Endothelial cell of umbilical vein (primary cell): ENCODE data around the gene ASIC4. TPM values are rescaled to one million over a fixed set of nuclear protein-coding genes. Genes with fewer than 3 reads are reported as not detected.

Experiments used
- BruUV-seq: library from RNA; stranded (reverse); fragments of 400-500 nt; replicated peaks from 2 replicates; lab custom pipeline; 2021; lab: Mats Ljungman, UMichigan
- CTCF ChIA-PET: fragments of 300-600, 350-600 bp; sonication (Branson Sonifier 250); formaldehyde crosslinking; loops from one replicate; lab custom pipeline; 2021; ENCODE audit warnings: antibody characterized with exemption, inconsistent platforms; lab: Charles Lee
- POLR2A ChIA-PET: fragments of 300-600, 350-600 bp; sonication (Branson Sonifier 250); formaldehyde crosslinking; loops from one replicate; lab custom pipeline; 2021; ENCODE audit warnings: antibody characterized with exemption, inconsistent platforms; lab: Charles Lee
- DNase-seq: peaks from one replicate; pipeline ENCODE4 v3.0.0-alpha.2; 2011; ENCODE audit warnings: low read depth, low spot score
- FAIRE-seq: peaks from 2 replicates; lab custom pipeline; 2011; peaks lifted over from hg19 to GRCh38; lab: Jason Lieb, UNC
- H2AFZ ChIP-seq: 2 replicates; pipeline ENCODE4 v1.6.0; 2012; ENCODE audit warnings: low read depth, low read length, control low read depth, inconsistent platforms
- H3K27ac ChIP-seq: 2 replicates; pipeline ENCODE4 v1.5.1; 2011; ENCODE audit warnings: low read depth, mild to moderate bottlenecking, control low read depth, low read length, moderate library complexity; ENCODE audit not compliant: insufficient read depth
- H3K27me3 ChIP-seq, 2 experiments: 2 replicates each; pipeline versions ENCODE4 v1.6.0 to v1.6.1; 2011; ENCODE audit warnings: low read length in 2 of 2, mixed read lengths in 1 of 2; ENCODE audit not compliant: control insufficient read depth in 2 of 2, insufficient read depth in 2 of 2
- H3K36me3 ChIP-seq, 2 experiments: 2 replicates in 1 of 2; 3 replicates in 1 of 2; pipeline ENCODE4 v1.5.1; 2011; ENCODE audit warnings: low read length in 2 of 2, mild to moderate bottlenecking in 1 of 2, moderate library complexity in 1 of 2; ENCODE audit not compliant: control insufficient read depth in 2 of 2, insufficient read depth in 2 of 2; ENCODE audit errors: extremely low read depth in 1 of 2
- H3K4me1 ChIP-seq: 3 replicates; pipeline ENCODE4 v1.5.1; 2011; ENCODE audit warnings: mild to moderate bottlenecking, low read length; ENCODE audit not compliant: control insufficient read depth, insufficient read depth; ENCODE audit errors: extremely low read depth
- H3K4me2 ChIP-seq: 2 replicates; pipeline ENCODE4 v1.6.1; 2011; ENCODE audit warnings: low read length, control low read depth, mixed read lengths; ENCODE audit not compliant: insufficient read depth
- H3K4me3 ChIP-seq, 3 experiments: fragments of 200-600 bp in 1 of 3; sonication (generic), shearing (Covaris generic) in 1 of 3; replicated peaks in 1 of 3; 2 replicates each; pipeline ENCODE4 v1.5.1; 2011 to 2016; ENCODE audit warnings: control low read depth in 3 of 3, low read length in 3 of 3, mild to moderate bottlenecking in 2 of 3, inconsistent platforms in 1 of 3, low read depth in 1 of 3, moderate library complexity in 1 of 3; ENCODE audit not compliant: insufficient read depth in 1 of 3
- H3K79me2 ChIP-seq: 2 replicates; pipeline ENCODE4 v1.6.0; 2012; ENCODE audit warnings: low read length, inconsistent platforms; ENCODE audit not compliant: control insufficient read depth, insufficient read depth
- H3K9ac ChIP-seq: replicated peaks from 2 replicates; pipeline ENCODE3; 2011; ENCODE audit warnings: low read length, control low read depth; ENCODE audit not compliant: insufficient read depth; ENCODE audit errors: extremely low read depth
- H3K9me1 ChIP-seq: replicated peaks from 3 replicates; pipeline ENCODE4 v1.6.0; 2011; ENCODE audit warnings: mild to moderate bottlenecking, low read length; ENCODE audit not compliant: control insufficient read depth, insufficient read depth; ENCODE audit errors: extremely low read depth
- H3K9me3 ChIP-seq: replicated peaks from 2 replicates; pipeline ENCODE4 v1.5.1; 2012; ENCODE audit warnings: low read length, inconsistent platforms; ENCODE audit not compliant: control insufficient read depth, insufficient read depth
- H4K20me1 ChIP-seq: replicated peaks from 2 replicates; pipeline ENCODE3; 2011; ENCODE audit warnings: mild to moderate bottlenecking, low read length; ENCODE audit not compliant: control insufficient read depth, insufficient read depth; ENCODE audit errors: extremely low read depth
- CTCF ChIP-seq, 2 donors: IDR thresholded peaks; 1 replicate in 1 of 2; 2 replicates in 1 of 2; pipeline ENCODE4 v1.5.1; 2011; ENCODE audit warnings: low read length in 2 of 2, mild to moderate bottlenecking in 2 of 2, moderate library complexity in 2 of 2, control low read depth in 1 of 2, inconsistent platforms in 1 of 2, low read depth in 1 of 2; ENCODE audit not compliant: insufficient read depth in 1 of 2; ENCODE audit errors: extremely low read depth in 1 of 2
- EZH2 ChIP-seq: IDR thresholded peaks from 2 replicates; pipeline ENCODE4 v1.6.1; 2012; ENCODE audit warnings: borderline replicate concordance, low read depth, mild to moderate bottlenecking, moderate library complexity, low read length, inconsistent platforms; ENCODE audit not compliant: severe bottlenecking
- FOS ChIP-seq: IDR thresholded peaks from 2 replicates; pipeline ENCODE4 v1.6.1; 2011; ENCODE audit warnings: mild to moderate bottlenecking, low read length, moderate library complexity, borderline replicate concordance; ENCODE audit not compliant: insufficient read depth
- GATA2 ChIP-seq: IDR thresholded peaks from 2 replicates; pipeline ENCODE4 v1.7.0; 2011; ENCODE audit warnings: low read depth, mild to moderate bottlenecking, moderate library complexity, mixed read lengths, low read length; ENCODE audit not compliant: insufficient read length, insufficient read depth
- JUN ChIP-seq: IDR thresholded peaks from 2 replicates; pipeline ENCODE4 v1.6.1; 2011; ENCODE audit warnings: borderline replicate concordance, low read depth; ENCODE audit not compliant: insufficient read length, insufficient read depth
- MAX ChIP-seq: IDR thresholded peaks from 2 replicates; pipeline ENCODE4 v1.6.1; 2011; ENCODE audit not compliant: insufficient read depth, insufficient read length
- MYC ChIP-seq: IDR thresholded peaks from one replicate; pipeline ENCODE4 v1.6.1; 2011; ENCODE audit warnings: mild to moderate bottlenecking, low read depth, low read length
- POLR2A ChIP-seq: IDR thresholded peaks from 2 replicates; pipeline ENCODE4 v1.6.1; 2012; ENCODE audit warnings: low read depth, mild to moderate bottlenecking, control low read depth, low read length
- POLR2AphosphoS5 ChIP-seq: IDR thresholded peaks from 2 replicates; pipeline ENCODE4 v1.6.1; 2012; ENCODE audit warnings: low read depth, mild to moderate bottlenecking, control low read depth, low read length, moderate library complexity; ENCODE audit not compliant: insufficient read depth
- dilution Hi-C: fragments of 300-500 bp; cut with MboI; formaldehyde crosslinking; loops from one replicate; pipeline ENCODE4 v1.15.0; 2019; ENCODE audit warnings: low sequenced_read_pairs; ENCODE audit not compliant: extremely low pct_ligation_motif_present
- intact Hi-C: fragments of 100-400 bp; cut with micrococcal nuclease; formaldehyde crosslinking; loops from one replicate; pipeline ENCODE4 v1.10.0; 2022
- polyA plus RNA-seq, 4 experiments: library from polyadenylated mRNA; depleted of rRNA in 3 of 4; stranded (reverse) in 3 of 4; unstranded in 1 of 4; fragments of >200 nt; gene quantifications; 2 replicates each; pipeline versions ENCODE4 v1.2.1 to v1.2.3, GENCODE V29; 2011 to 2012; ENCODE audit warnings: missing spikeins in 1 of 4
- total RNA-seq: library from RNA; stranded (reverse); gene quantifications from 2 replicates; pipeline ENCODE4 v1.2.3, GENCODE V29; 2021

ASIC4 gene
- total and polyA plus RNA-seq, 2 donors (not counting 3 experiments of a cell fraction or from before 2014, with no cell fraction given): not detected

GRCh38 chr2:219557791-219558785, 43.8 kb downstream of the ASIC4 start:
- CTCF ChIA-PET: interaction anchor here (1.0 to 1.3 kb wide), 3 partner anchors 13 to 18 kb away, joined by 3 to 5 read pairs (median 3); partner anchors contain the start of gene OBSL1
- peaks cover 2 to 7% of the 10 kb centered on the region in 2 experiments for H3K27me3 ChIP-seq
- no peak overlapping the region for H3K9ac ChIP-seq
- POLR2A ChIA-PET: no interaction called here
- H3K36me3 ChIP-seq: no peaks in the 10 kb centered on the region
- DNase-seq (no peak), FAIRE-seq (no peak)
- no peaks in the 10 kb centered on the region for H3K9me3 ChIP-seq
- dilution Hi-C loops: no loop called here
- no peak overlapping the region for H3K4me2 ChIP-seq
- no peaks in the 10 kb centered on the region for H3K79me2 ChIP-seq
- no peaks in the 10 kb centered on the region for H3K9me1 ChIP-seq
- H3K4me3 ChIP-seq: no peak overlapping the region
- H3K4me1 ChIP-seq: no peaks in the 10 kb centered on the region
- intact Hi-C loops: no loop called here
- H3K27ac ChIP-seq: no peak overlapping the region
- H4K20me1 ChIP-seq: no peaks in the 10 kb centered on the region
- no TSS peak for BruUV-seq
- no peak overlapping the region for H2AFZ ChIP-seq
- no peak for TF ChIP-seq POLR2AphosphoS5

- H3K4me3 ChIP-seq: no peak overlapping the region
These were observed 45.1 kb downstream of the ASIC4 start for GRCh38 chr2:219559156-219559915.

More at GRCh38 chr2:219559156-219559915, 45.1 kb downstream of the ASIC4 start:
- ChIA-PET CTCF (interaction anchor here (0.6 to 2.9 kb wide), 22 partner anchors 8 to 143 kb away, joined by 3 to 42 read pairs (median 6); partner anchors contain the start of genes CHPF, OBSL1, STK11IP and TMEM198), POLR2A (no interaction called here)
- no TSS peak for BruUV-seq
- Histone ChIP-seq H3K79me2 (no peaks in the 10 kb centered on the region), H2AFZ (no peak overlapping the region), H4K20me1 (no peaks in the 10 kb centered on the region), H3K4me1 (no peaks in the 10 kb centered on the region), H3K36me3 (no peaks in the 10 kb centered on the region), H3K9ac (no peak overlapping the region), H3K27me3 (peaks cover 0 to 3% of the 10 kb centered on the region in 2 experiments), H3K9me3 (no peaks in the 10 kb centered on the region), H3K9me1 (no peaks in the 10 kb centered on the region), H3K4me2 (no peak overlapping the region), H3K27ac (no peak overlapping the region)
- intact Hi-C loops: no loop called here
- FAIRE-seq: no peak
- DNase-seq: no peak
- TF ChIP-seq FOS (no peak), EZH2 (no peak), POLR2A (no peak), CTCF (IDR thresholded peaks at IDR 0.05; ENCODE audit: extremely low read depth in 1 of 2, insufficient read depth in 1 of 2, low read depth in 1 of 2, low read length in 2 of 2) (no peak), JUN (no peak), GATA2 (no peak), MYC (no peak), MAX (no peak), POLR2AphosphoS5 (no peak)
- dilution Hi-C loops: no loop called here
